ENCODE results near the gene STAM. TPM values are rescaled to one million over a fixed set of nuclear protein-coding genes. Genes with fewer than 3 reads are reported as not detected.

Gene STAM
- total RNA-seq, 1 donor from 2014 or later, result 26.6 TPM

DNA sequence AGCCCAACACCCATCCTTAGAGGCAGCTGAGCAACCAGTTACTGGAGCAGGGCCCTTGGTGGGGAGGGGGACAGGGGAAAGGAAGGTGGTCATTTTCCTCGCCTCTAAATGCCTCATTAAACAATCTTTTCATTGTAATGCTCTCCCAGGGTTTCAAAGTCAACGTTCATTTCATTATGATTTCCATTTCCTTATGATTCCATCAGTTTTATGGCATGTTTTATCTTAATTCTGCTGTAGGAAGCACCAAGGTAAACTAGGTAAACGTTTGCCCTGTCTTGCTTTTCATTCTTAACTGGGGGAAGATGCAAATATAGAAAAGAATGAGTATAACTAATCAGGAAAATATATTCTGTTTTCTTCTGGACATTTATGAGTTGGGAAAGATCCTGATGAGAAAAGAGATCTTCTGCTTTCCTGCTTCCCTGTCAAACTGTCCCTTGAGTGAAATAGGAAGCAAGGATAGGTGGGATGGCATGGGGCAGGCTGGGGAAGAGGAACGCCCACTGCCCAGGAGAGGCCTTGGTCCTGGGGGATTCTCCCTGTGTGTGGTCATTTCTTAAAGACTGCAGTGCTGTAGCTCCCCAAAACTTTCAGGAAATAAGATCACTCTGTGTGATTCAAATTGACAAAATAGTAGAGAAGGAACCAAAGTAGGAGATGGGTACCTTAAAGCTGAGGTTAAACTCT, 87.5 kb downstream of the STAM start:
- no peaks in the 10 kb centered on the region for H3K4me1 Mint-ChIP-seq (ENCODE audit: unreplicated experiment)
- H3K27me3 Mint-ChIP-seq (ENCODE audit: unreplicated experiment), result no peaks in the 10 kb centered on the region
- no peaks in the 10 kb centered on the region for H3K36me3 Mint-ChIP-seq (ENCODE audit: unreplicated experiment)
- DNase-seq (ENCODE audit: extremely low spot score, unreplicated experiment), result no peak
- no peak overlapping the region for H3K4me3 Mint-ChIP-seq (ENCODE audit: unreplicated experiment)
- no peak overlapping the region for H3K27ac Mint-ChIP-seq (ENCODE audit: unreplicated experiment)
- TF ChIP-seq, protein P1, sequence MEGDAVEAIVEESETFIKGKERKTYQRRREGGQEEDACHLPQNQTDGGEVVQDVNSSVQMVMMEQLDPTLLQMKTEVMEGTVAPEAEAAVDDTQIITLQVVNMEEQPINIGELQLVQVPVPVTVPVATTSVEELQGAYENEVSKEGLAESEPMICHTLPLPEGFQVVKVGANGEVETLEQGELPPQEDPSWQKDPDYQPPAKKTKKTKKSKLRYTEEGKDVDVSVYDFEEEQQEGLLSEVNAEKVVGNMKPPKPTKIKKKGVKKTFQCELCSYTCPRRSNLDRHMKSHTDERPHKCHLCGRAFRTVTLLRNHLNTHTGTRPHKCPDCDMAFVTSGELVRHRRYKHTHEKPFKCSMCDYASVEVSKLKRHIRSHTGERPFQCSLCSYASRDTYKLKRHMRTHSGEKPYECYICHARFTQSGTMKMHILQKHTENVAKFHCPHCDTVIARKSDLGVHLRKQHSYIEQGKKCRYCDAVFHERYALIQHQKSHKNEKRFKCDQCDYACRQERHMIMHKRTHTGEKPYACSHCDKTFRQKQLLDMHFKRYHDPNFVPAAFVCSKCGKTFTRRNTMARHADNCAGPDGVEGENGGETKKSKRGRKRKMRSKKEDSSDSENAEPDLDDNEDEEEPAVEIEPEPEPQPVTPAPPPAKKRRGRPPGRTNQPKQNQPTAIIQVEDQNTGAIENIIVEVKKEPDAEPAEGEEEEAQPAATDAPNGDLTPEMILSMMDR (IDR thresholded peaks at IDR 0.05), result no peak
- no peaks in the 10 kb centered on the region for H3K9me3 Mint-ChIP-seq (ENCODE audit: unreplicated experiment)

DNA sequence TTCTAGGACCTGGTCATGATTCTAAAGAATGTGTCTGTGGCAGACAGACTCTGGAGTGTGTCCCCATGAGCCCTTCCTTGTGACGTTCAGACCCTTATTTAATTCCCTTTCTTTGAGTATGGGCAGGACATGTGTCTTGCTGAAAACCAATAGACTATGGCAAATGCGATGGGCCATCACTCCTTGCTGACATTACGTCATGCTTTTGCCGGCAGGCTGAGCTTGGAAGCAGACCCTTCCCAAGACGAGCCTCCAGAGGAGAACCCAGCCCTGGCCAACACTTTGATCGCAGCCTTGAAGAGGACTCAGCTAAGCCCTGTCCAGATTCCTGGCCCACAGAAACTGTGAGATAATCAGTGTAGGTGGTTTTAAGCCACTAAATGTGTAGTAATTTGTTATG, 89.7 kb downstream of the STAM start:
- no peaks in the 10 kb centered on the region for H3K9me3 Mint-ChIP-seq (ENCODE audit: unreplicated experiment)
- no peaks in the 10 kb centered on the region for H3K36me3 Mint-ChIP-seq (ENCODE audit: unreplicated experiment)
- no peak overlapping the region for H3K4me3 Mint-ChIP-seq (ENCODE audit: unreplicated experiment)
- no peak for DNase-seq (ENCODE audit: extremely low spot score, unreplicated experiment)
- TF ChIP-seq, protein P1 (IDR thresholded peaks at IDR 0.05), result no peak
- H3K27ac Mint-ChIP-seq (ENCODE audit: unreplicated experiment), result no peak overlapping the region
- H3K4me1 Mint-ChIP-seq (ENCODE audit: unreplicated experiment), result peaks cover 5% of the 10 kb centered on the region
- H3K27me3 Mint-ChIP-seq (ENCODE audit: unreplicated experiment), result no peaks in the 10 kb centered on the region

DNA sequence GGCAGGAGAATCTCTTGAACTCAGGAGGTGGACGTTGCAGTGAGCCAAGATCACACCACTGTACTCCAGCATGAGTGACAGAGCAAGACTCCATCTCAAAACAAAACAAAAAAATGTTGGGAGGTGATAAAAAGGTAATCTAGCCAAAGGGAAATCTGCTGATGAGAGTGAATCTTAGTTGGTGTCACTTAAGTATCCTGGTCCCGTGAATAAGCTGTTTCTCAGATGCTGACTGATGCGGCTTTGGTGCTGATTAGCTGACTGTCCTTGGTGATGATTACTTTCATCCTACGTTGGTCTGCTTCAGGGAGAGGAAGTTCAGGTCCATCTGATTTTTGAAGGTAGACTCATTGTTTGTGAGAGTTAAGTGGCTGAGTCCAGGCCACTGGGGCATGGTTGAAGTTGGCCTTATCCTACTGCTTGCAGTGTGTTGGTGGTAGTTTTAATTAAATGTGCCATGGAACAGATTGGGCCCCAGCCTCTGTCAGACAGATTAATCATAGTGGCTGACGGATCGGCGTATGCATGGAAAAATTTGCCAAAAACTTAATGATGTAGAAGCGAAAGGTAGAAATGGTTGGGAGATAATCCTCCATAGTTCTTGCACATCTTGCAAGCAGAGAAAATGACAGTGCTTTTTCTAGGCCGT, 90.6 kb downstream of the STAM start:
- TF ChIP-seq, protein P1 (IDR thresholded peaks at IDR 0.05), result no peak
- Mint-ChIP-seq H3K27me3 (ENCODE audit: unreplicated experiment) (no peaks in the 10 kb centered on the region), H3K4me1 (ENCODE audit: unreplicated experiment) (peaks cover 5% of the 10 kb centered on the region), H3K27ac (ENCODE audit: unreplicated experiment) (no peak overlapping the region), H3K9me3 (ENCODE audit: unreplicated experiment) (no peaks in the 10 kb centered on the region), H3K36me3 (ENCODE audit: unreplicated experiment) (no peaks in the 10 kb centered on the region), H3K4me3 (ENCODE audit: unreplicated experiment) (no peak overlapping the region)
- DNase-seq (ENCODE audit: extremely low spot score, unreplicated experiment), result no peak

DNA sequence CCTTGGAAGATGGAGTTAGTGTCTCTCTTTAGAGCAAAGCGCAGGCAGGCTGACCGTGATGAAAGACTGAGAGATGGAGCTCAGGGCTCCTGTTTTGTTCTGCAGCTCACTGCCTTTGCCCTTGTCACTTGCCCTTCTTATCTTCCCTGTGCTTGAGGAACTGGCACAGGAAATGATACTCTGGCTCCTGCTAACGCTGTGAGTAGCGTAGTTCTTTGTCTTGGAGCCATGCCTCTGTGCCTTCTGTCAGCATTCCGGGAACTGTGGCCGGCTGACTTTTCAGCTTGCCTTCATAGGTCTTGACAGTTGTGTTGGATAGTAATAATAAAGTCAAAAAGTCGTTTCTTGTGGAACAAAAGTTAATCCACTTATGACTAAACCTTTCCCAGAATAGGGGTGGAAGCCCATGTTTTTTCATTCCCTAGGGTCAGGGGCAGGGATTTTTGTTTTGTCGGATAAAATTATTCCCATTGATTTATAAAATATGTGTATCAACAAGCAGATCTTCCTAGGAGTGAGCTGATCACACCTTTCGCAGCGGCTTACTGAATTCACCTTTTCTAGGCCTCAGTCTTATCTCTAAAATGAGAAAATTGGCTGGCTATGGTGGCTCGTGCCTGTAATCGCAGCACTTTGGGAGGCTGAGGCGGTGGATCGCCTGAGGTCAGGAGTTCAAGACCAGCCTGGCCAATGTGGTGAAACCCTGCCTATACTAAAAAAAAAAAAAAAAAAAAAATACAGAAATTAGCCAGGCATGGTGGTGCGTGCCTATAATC, 91.4 kb downstream of the STAM start:
- DNase-seq (ENCODE audit: extremely low spot score, unreplicated experiment), result no peak
- Mint-ChIP-seq H3K27ac (ENCODE audit: unreplicated experiment) (no peak overlapping the region), H3K27me3 (ENCODE audit: unreplicated experiment) (no peaks in the 10 kb centered on the region), H3K9me3 (ENCODE audit: unreplicated experiment) (no peaks in the 10 kb centered on the region), H3K36me3 (ENCODE audit: unreplicated experiment) (no peaks in the 10 kb centered on the region), H3K4me3 (ENCODE audit: unreplicated experiment) (no peak overlapping the region), H3K4me1 (ENCODE audit: unreplicated experiment) (peaks cover 5% of the 10 kb centered on the region)
- TF ChIP-seq, protein P1 (IDR thresholded peaks at IDR 0.05), result no peak

GRCh38 chr10:17736223-17736622, 92.3 kb downstream of the STAM start:
- no peak overlapping the region for H3K27ac Mint-ChIP-seq (ENCODE audit: unreplicated experiment)
- no peak for DNase-seq (ENCODE audit: extremely low spot score, unreplicated experiment)
- no peak overlapping the region for H3K4me3 Mint-ChIP-seq (ENCODE audit: unreplicated experiment)
- no peaks in the 10 kb centered on the region for H3K27me3 Mint-ChIP-seq (ENCODE audit: unreplicated experiment)
- H3K9me3 Mint-ChIP-seq (ENCODE audit: unreplicated experiment), result no peaks in the 10 kb centered on the region
- TF ChIP-seq, protein P1 (IDR thresholded peaks at IDR 0.05), result no peak
- peaks cover 5% of the 10 kb centered on the region for H3K4me1 Mint-ChIP-seq (ENCODE audit: unreplicated experiment)
- H3K36me3 Mint-ChIP-seq (ENCODE audit: unreplicated experiment), result no peaks in the 10 kb centered on the region
